Neutrophil (primary cell): Measurements from ENCODE around the gene ARPC4.

Experiments used
- H3K27ac ChIP-seq: fragments of 200-600 bp; sonication (generic); 2 replicates; pipeline ENCODE4 v1.5.1; 2016; ENCODE audit warnings: mild to moderate bottlenecking, moderate library complexity
- H3K27me3 ChIP-seq: fragments of 200-600 bp; sonication (generic); 2 replicates; pipeline ENCODE4 v1.6.0; 2016; ENCODE audit warnings: mild to moderate bottlenecking
- H3K36me3 ChIP-seq: fragments of 200-600 bp; sonication (generic); 2 replicates; pipeline ENCODE4 v1.5.1; 2017
- H3K4me1 ChIP-seq, 2 experiments: fragments of 200-600 bp in 1 of 2; sonication (generic) in 1 of 2; 1 replicate in 1 of 2; 2 replicates in 1 of 2; pipeline versions ENCODE4 v1.5.1 to v1.6.1; 2013 to 2016; ENCODE audit warnings: low read depth in 1 of 2, low read length in 1 of 2, mild to moderate bottlenecking in 1 of 2, moderate library complexity in 1 of 2; ENCODE audit not compliant: control insufficient read depth in 1 of 2, insufficient read depth in 1 of 2
- H3K4me3 ChIP-seq, 2 experiments: fragments of 200-600 bp in 1 of 2; sonication (generic) in 1 of 2; 1 replicate in 1 of 2; 2 replicates in 1 of 2; pipeline ENCODE4 v1.5.1; 2013 to 2016; ENCODE audit warnings: low read depth in 1 of 2, low read length in 1 of 2, mild to moderate bottlenecking in 1 of 2, moderate library complexity in 1 of 2
- H3K9me3 ChIP-seq: fragments of 200-600 bp; sonication (generic); 2 replicates; pipeline ENCODE4 v1.5.1; 2016
- CTCF ChIP-seq: fragments of 200-600 bp; sonication (generic); IDR thresholded peaks from 2 replicates; pipeline ENCODE4 v1.5.1; 2016; ENCODE audit warnings: antibody characterized with exemption

Gene ARPC4

GRCh38 chr3:9747267-9747666, 45.6 kb upstream of the ARPC4 start:
- TF ChIP-seq CTCF, result no peak
- Histone ChIP-seq H3K4me3 (no peak overlapping the region), H3K9me3 (no peaks in the 10 kb centered on the region), H3K36me3 (peaks cover 69% of the 10 kb centered on the region), H3K27ac (no peak overlapping the region), H3K4me1 (peaks cover 26 to 27% of the 10 kb centered on the region in 2 experiments), H3K27me3 (no peaks in the 10 kb centered on the region)

- H3K27me3 ChIP-seq, result no peaks in the 10 kb centered on the region
- no peaks in the 10 kb centered on the region for H3K9me3 ChIP-seq
- TF ChIP-seq CTCF, result no peak
- H3K27ac ChIP-seq, result no peak overlapping the region
- peaks cover 66% of the 10 kb centered on the region for H3K36me3 ChIP-seq
- no peak overlapping the region for H3K4me3 ChIP-seq
- peaks cover 26 to 27% of the 10 kb centered on the region in 2 experiments for H3K4me1 ChIP-seq
Observed at GRCh38 chr3:9748031-9748430, 44.9 kb upstream of the ARPC4 start.

GRCh38 chr3:9749296-9749644, 43.6 kb upstream of the ARPC4 start:
- Histone ChIP-seq H3K4me3 (peak overlapping the region; percentile 81 to 84), H3K9me3 (no peaks in the 10 kb centered on the region), H3K27ac (peak overlapping the region; percentile 95), H3K27me3 (no peaks in the 10 kb centered on the region), H3K4me1 (peaks cover 29% of the 10 kb centered on the region in 2 experiments), H3K36me3 (peaks cover 54% of the 10 kb centered on the region)
- TF ChIP-seq CTCF, result no peak

- Histone ChIP-seq H3K27ac (peak within 1 kb of the TSS; percentile 95), H3K27me3 (no peaks in the 10 kb centered on the region), H3K36me3 (peaks cover 47% of the 10 kb centered on the region), H3K4me1 (peaks cover 35% of the 10 kb centered on the region in 2 experiments), H3K9me3 (no peaks in the 10 kb centered on the region), H3K4me3 (peak within 1 kb of the TSS; percentile 81 to 84)
- TF ChIP-seq CTCF, result peak; percentile 53
Observed at GRCh38 chr3:9749645-9750555, 43.0 kb upstream of the ARPC4 start, which contains the start of gene OGG1. OGG1 (plus strand) TSS chr3:9749952; CDS start chr3:9750287, 335 bp downstream.

- H3K27me3 ChIP-seq, result no peaks in the 10 kb centered on the region
- peaks cover 38 to 41% of the 10 kb centered on the region in 2 experiments for H3K4me1 ChIP-seq
- H3K36me3 ChIP-seq, result peaks cover 39% of the 10 kb centered on the region
- H3K27ac ChIP-seq, result peak overlapping the region; percentile 95
- H3K4me3 ChIP-seq, result peak overlapping the region; percentile 81 to 84
- no peaks in the 10 kb centered on the region for H3K9me3 ChIP-seq
- no peak for TF ChIP-seq CTCF
Observed at GRCh38 chr3:9750556-9751411, 42.1 kb upstream of the ARPC4 start.
